ENCODE data around the gene RPTN. TPM values are rescaled to one million over a fixed set of nuclear protein-coding genes. Genes with fewer than 3 reads are reported as not detected.

RPTN gene
- total RNA-seq, 3 donors from 2014 or later, result not detected

DNA sequence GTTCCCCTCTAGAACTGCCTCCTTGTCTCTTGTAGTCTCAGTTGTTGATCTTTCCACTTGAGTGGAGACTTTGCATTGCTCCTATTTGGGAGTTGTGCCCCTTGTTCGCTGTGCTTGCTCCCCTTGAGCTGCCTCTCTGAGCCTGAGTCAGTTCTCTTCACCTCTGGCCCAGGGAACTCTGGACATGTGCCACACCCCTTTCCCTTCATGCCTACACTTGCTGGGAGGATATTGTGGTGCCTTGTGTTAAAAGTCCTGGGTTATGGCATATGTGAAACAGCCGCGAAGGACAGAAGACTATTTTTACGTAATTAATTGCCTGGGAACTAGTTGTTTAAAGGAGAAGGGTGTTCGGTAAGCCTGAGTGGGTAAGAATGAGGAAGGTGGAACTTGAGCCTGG, 32.2 kb upstream of the RPTN start:
- H3K4me1 ChIP-seq, result no peaks in the 10 kb centered on the region

DNA sequence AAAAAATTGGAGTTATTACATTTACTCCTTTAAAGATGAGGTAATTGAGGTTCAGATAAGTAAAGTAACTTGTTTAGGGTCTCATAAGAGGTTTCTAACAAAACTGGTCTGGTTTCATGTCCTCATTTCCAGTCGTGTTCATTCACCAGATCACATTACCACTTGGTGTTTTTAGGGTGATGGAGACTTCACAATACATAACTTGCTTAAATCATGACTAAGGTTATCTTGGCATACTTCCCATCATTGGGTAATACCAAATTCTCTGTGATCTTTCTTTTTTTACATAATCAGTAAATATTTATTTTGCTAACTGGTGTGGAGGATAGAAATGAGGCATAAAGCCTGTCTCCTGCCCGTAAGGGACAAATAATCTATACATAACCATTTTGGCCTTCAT, 31.6 kb upstream of the RPTN start:
- TF ChIP-seq POLR2A (IDR thresholded peaks at IDR 0.05), result no peak
- no peak for TF ChIP-seq POLR2AphosphoS5 (IDR thresholded peaks at IDR 0.05)
- TF ChIP-seq, protein P1, sequence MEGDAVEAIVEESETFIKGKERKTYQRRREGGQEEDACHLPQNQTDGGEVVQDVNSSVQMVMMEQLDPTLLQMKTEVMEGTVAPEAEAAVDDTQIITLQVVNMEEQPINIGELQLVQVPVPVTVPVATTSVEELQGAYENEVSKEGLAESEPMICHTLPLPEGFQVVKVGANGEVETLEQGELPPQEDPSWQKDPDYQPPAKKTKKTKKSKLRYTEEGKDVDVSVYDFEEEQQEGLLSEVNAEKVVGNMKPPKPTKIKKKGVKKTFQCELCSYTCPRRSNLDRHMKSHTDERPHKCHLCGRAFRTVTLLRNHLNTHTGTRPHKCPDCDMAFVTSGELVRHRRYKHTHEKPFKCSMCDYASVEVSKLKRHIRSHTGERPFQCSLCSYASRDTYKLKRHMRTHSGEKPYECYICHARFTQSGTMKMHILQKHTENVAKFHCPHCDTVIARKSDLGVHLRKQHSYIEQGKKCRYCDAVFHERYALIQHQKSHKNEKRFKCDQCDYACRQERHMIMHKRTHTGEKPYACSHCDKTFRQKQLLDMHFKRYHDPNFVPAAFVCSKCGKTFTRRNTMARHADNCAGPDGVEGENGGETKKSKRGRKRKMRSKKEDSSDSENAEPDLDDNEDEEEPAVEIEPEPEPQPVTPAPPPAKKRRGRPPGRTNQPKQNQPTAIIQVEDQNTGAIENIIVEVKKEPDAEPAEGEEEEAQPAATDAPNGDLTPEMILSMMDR (IDR thresholded peaks at IDR 0.05), result no peak
- H3K27me3 ChIP-seq, result no peaks in the 10 kb centered on the region
- no peaks in the 10 kb centered on the region for H3K4me1 ChIP-seq
- DNase-seq (ENCODE audit: low spot score in 2 of 2), result no peak
- intact Hi-C loops (cut with DNase I; ENCODE audit: low total_unique reads), result no loop called here
- H3K27ac ChIP-seq, result no peak overlapping the region
- H3K36me3 ChIP-seq, result no peaks in the 10 kb centered on the region
- no peak overlapping the region for H3K4me3 ChIP-seq
- H3K9me3 ChIP-seq, result no peaks in the 10 kb centered on the region

More for the DNA sequence above, 32.2 kb upstream of the RPTN start:
- H3K27ac ChIP-seq, result no peak overlapping the region
- no peak overlapping the region for H3K4me3 ChIP-seq
- intact Hi-C loops (cut with DNase I; ENCODE audit: low total_unique reads), result no loop called here
- no peaks in the 10 kb centered on the region for H3K9me3 ChIP-seq
- H3K36me3 ChIP-seq, result no peaks in the 10 kb centered on the region
- TF ChIP-seq, protein P1 (IDR thresholded peaks at IDR 0.05), result no peak
- TF ChIP-seq POLR2A (IDR thresholded peaks at IDR 0.05) (no peak), POLR2AphosphoS5 (IDR thresholded peaks at IDR 0.05) (no peak)
- no peaks in the 10 kb centered on the region for H3K27me3 ChIP-seq
- DNase-seq (ENCODE audit: low spot score in 2 of 2), result no peak

DNA sequence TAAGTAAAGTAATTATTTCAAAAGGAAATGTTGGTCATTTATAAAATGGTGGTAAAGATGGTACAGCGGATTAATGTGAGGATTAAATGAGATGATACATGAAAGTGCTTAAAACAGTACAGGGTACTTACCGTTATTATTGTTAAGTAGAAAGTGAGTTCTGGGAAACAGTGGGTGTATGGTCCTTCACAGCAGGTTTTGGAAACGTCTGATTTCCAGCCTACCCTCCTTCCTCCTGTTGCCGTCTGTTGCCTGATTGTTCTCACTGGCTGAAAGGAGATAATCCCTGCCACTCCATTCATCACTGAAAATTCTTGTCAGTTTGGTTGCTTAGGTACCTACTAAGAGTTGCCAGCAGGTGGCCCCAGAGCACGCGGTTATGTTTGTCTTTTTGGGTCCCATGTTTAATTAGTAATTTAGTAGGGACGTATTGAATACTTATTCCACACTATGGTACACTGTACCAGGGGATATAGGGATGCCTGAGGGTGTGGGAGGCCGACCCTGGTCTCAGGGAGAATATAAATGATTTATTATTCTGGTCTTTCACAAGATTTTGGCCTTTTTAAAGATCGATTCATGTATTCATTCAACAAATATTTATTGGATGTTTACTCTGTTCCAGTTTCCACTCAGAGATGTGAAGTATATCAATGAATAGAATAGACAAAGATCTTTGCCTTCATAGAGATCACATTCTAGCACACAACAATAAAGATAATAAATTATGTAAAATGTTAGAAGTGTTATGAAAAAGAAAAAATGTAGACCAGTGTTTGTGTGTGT, 30.8 kb upstream of the RPTN start:
- Histone ChIP-seq H3K4me1 (no peaks in the 10 kb centered on the region), H3K36me3 (no peaks in the 10 kb centered on the region), H3K27ac (peak overlapping the region in 1 of 2 donors; percentile 63), H3K27me3 (no peaks in the 10 kb centered on the region), H3K9me3 (no peaks in the 10 kb centered on the region), H3K4me3 (peak overlapping the region; percentile 50 to 62 (median 61))
- DNase-seq (ENCODE audit: low spot score in 2 of 2), result peak in 1 of 2 donors; percentile 37
- TF ChIP-seq POLR2AphosphoS5 (IDR thresholded peaks at IDR 0.05) (no peak), POLR2A (IDR thresholded peaks at IDR 0.05) (no peak)
- TF ChIP-seq, protein P1 (IDR thresholded peaks at IDR 0.05), result peak in 2 of 3 donors; percentile 64 to 70
- intact Hi-C loops (cut with DNase I; ENCODE audit: low total_unique reads), result no loop called here

DNA sequence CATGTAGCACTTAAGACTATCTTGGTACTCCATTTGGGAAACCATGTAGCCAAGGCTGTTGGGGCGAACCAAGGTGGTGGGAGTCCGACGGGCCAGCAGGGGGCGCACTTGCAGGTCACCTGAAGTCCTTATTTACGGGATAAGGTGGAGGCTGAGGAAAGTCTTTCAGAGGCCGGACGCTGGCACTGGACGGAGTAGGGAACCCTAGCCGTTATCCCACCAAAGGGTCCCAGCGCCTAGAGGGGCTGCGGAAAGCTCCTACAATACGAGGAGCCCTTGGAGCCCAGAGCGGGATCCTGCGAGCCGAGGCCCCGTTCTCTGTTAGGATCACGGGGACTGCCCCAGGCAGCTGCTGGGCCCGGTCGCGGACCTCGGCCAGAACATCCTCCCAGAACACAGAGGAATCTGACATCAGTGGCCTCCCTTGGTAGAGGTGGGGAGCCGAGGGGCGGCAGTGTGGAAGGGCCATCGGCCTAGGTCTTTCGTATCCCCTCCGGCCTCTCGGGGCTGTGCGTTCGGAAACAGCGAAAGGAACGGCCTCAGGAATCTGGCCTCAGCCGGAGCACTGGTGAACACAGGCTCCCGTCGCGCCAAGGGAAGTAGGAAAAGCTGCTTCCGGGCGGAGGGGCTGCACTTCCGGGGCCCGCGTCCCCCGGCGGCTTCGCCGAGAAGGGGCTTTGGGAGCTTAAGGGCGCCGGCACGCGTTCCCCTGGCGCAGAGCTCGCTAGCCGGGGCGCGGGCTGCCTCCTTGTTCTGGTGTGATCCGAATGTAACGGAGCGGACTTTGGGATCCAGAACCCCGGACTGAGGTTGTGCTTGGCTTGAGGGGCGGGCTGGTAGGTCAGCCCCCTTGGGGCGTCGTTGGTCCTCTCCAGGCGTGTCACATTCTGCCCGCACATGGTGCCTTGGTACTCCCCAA, 29.9 kb upstream of the RPTN start:
- Histone ChIP-seq H3K27ac (peak overlapping the region; percentile 63 to 79), H3K36me3 (no peaks in the 10 kb centered on the region), H3K9me3 (no peaks in the 10 kb centered on the region), H3K4me1 (no peaks in the 10 kb centered on the region), H3K27me3 (no peaks in the 10 kb centered on the region), H3K4me3 (peak overlapping the region; percentile 50 to 62 (median 61))
- intact Hi-C loops (cut with DNase I; ENCODE audit: low total_unique reads), result no loop called here
- TF ChIP-seq POLR2AphosphoS5 (IDR thresholded peaks at IDR 0.05) (peak in 1 of 3 donors; percentile 4), POLR2A (IDR thresholded peaks at IDR 0.05) (no peak)
- TF ChIP-seq, protein P1 (IDR thresholded peaks at IDR 0.05), result peak; percentile 69 to 72 (median 72)
- DNase-seq (ENCODE audit: low spot score in 2 of 2), result peak; percentile 59 to 83

Measured in breast epithelium (tissue), 4 donors.